Measurements from ENCODE around the gene PLA2G4F.

Gene PLA2G4F

DNA sequence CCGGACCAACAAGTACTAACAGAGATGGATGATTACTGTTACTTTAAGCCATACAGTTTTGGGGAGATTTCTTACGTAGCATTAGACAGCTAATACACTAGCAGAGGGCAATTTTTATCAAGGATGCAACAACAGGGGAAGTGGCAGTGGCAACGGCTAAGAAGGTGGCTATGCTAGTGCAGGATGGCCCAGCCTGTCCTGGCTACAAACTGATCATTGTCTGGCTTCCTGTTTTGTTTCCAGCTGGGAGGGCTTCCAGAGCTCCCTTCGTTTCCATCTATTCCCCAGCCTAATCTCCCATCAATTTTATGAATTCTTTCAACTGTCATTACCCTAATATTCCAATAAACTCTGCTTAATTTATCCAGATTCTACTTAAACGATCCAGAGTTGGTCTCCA is 16.0 kb upstream of the PLA2G4F start:
- H3K4me3 ChIP-seq (replicated peaks; ENCODE audit: insufficient read depth, low read length), result no peak overlapping the region
- H3K27ac ChIP-seq (replicated peaks), result no peak overlapping the region
- TF ChIP-seq POLR2AphosphoS5 (IDR thresholded peaks at IDR 0.05; ENCODE audit: low read depth) (no peak), REST (IDR thresholded peaks at IDR 0.05; ENCODE audit: insufficient replicate concordance, low read depth) (no peak), SPI1 (IDR thresholded peaks at IDR 0.05; ENCODE audit: borderline replicate concordance, low read depth) (no peak), GABPA (IDR thresholded peaks at IDR 0.05; ENCODE audit: low read depth) (no peak), CTCF (IDR thresholded peaks at IDR 0.05; ENCODE audit: insufficient read depth, low read length) (no peak)
- DNase-seq (ENCODE audit: low read depth in 1 of 2, low spot score in 1 of 2), result no peak
- H3K27me3 ChIP-seq (ENCODE audit: insufficient read depth, poor library complexity, severe bottlenecking), result no peaks in the 10 kb centered on the region

DNA sequence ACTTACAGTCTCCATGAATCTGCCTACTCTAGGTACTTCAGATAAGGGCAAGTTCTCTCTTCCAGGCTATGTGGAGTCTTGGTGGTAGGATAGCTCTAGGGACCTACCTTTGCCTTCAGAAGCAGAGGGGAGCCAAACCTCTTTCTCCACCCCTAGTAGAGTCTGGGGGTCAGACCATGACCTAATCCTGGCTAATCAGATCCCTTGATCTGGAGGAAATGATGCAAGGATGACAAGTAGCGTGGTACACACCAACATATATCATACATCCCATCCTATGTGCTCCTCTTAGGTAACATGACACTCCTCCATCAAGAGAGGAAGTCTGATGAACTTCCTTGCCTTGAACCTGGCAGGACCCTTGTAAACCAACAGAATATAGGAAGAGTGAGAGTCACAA is 15.4 kb upstream of the PLA2G4F start:
- Histone ChIP-seq H3K27ac (replicated peaks) (no peak overlapping the region), H3K27me3 (ENCODE audit: insufficient read depth, poor library complexity, severe bottlenecking) (no peaks in the 10 kb centered on the region), H3K4me3 (replicated peaks; ENCODE audit: insufficient read depth, low read length) (no peak overlapping the region)
- TF ChIP-seq REST (IDR thresholded peaks at IDR 0.05; ENCODE audit: insufficient replicate concordance, low read depth) (no peak), POLR2AphosphoS5 (IDR thresholded peaks at IDR 0.05; ENCODE audit: low read depth) (no peak), SPI1 (IDR thresholded peaks at IDR 0.05; ENCODE audit: borderline replicate concordance, low read depth) (no peak), CTCF (IDR thresholded peaks at IDR 0.05; ENCODE audit: insufficient read depth, low read length) (no peak), GABPA (IDR thresholded peaks at IDR 0.05; ENCODE audit: low read depth) (no peak)
- no peak for DNase-seq (ENCODE audit: low read depth in 1 of 2, low spot score in 1 of 2)

DNA sequence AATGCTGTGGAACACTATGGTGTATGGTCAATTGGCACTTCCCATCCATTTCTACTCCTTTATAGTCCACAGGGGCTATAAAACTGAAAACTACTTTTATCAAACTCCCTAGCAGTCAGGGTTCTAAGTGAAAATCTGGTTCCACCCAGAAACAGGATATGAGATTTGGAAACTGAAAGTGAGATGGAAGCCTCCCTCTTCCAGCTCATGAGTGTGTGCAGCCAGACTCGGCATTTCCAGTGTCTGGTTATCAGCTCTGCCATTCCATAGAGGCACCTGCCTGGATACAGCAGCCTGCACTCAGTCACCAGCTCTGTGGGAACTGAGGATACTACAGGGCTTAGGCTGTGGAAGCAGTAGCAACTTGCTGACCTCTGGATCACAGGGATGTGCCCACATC is 14.7 kb upstream of the PLA2G4F start:
- Histone ChIP-seq H3K4me3 (replicated peaks; ENCODE audit: insufficient read depth, low read length) (no peak overlapping the region), H3K27ac (replicated peaks) (no peak overlapping the region), H3K27me3 (ENCODE audit: insufficient read depth, poor library complexity, severe bottlenecking) (no peaks in the 10 kb centered on the region)
- DNase-seq (ENCODE audit: low read depth in 1 of 2, low spot score in 1 of 2), result no peak
- TF ChIP-seq CTCF (IDR thresholded peaks at IDR 0.05; ENCODE audit: insufficient read depth, low read length) (no peak), REST (IDR thresholded peaks at IDR 0.05; ENCODE audit: insufficient replicate concordance, low read depth) (no peak), POLR2AphosphoS5 (IDR thresholded peaks at IDR 0.05; ENCODE audit: low read depth) (no peak), GABPA (IDR thresholded peaks at IDR 0.05; ENCODE audit: low read depth) (no peak)

All from HL-60 (cell line).